HEK293T (cell line): ENCODE measurements around the gene PRKAG2.

Experiments used
- CTCF ChIA-PET: fragments of 350-600 bp; formaldehyde crosslinking; extraction: SDS; loops from one replicate; lab custom pipeline; 2021; ENCODE audit warnings: antibody characterized with exemption, inconsistent platforms; lab: Yijun Ruan, JAX
- POLR2A ChIA-PET: fragments of 350-600 bp; formaldehyde crosslinking; extraction: SDS; loops from one replicate; lab custom pipeline; 2020; ENCODE audit warnings: antibody characterized with exemption, inconsistent platforms; lab: Yijun Ruan, JAX
- DNase-seq: peaks from one replicate; pipeline ENCODE4 v3.0.0; 2012; ENCODE audit warnings: mixed read lengths; ENCODE audit errors: extremely low spot score
- ARNT ChIP-seq: fragments of 450-650 bp; IDR thresholded peaks from 2 replicates; pipeline ENCODE4 v1.6.1; 2017; ENCODE audit warnings: mild to moderate bottlenecking
- BHLHE40 ChIP-seq: fragments of 450-650 bp; IDR thresholded peaks from 2 replicates; pipeline ENCODE4 v1.6.1; 2016; ENCODE audit warnings: mild to moderate bottlenecking, moderate library complexity, borderline replicate concordance
- CTBP1 ChIP-seq: fragments of 450-650 bp; IDR thresholded peaks from 2 replicates; pipeline ENCODE4 v1.6.1; 2016; ENCODE audit warnings: borderline replicate concordance
- ELF4 ChIP-seq: fragments of 450-650 bp; IDR thresholded peaks from 2 replicates; pipeline ENCODE4 v1.6.1; 2017; ENCODE audit warnings: antibody characterized with exemption
- FOXA1 ChIP-seq: fragments of 450-650 bp; IDR thresholded peaks from 2 replicates; pipeline ENCODE4 v1.6.1; 2016; ENCODE audit warnings: mild to moderate bottlenecking
- FOXK2 ChIP-seq: fragments of 450-650 bp; IDR thresholded peaks from 2 replicates; pipeline ENCODE4 v1.6.1; 2016; ENCODE audit warnings: mild to moderate bottlenecking
- FOXM1 ChIP-seq: fragments of 450-650 bp; IDR thresholded peaks from 2 replicates; pipeline ENCODE4 v1.6.1; 2017; ENCODE audit warnings: mild to moderate bottlenecking, borderline replicate concordance
- HDGF ChIP-seq: fragments of 450-650 bp; IDR thresholded peaks from 2 replicates; pipeline ENCODE4 v1.6.1; 2017; ENCODE audit warnings: antibody characterized with exemption, borderline replicate concordance
- L3MBTL2 ChIP-seq: fragments of 450-650 bp; conservative IDR thresholded peaks from 2 replicates; pipeline ENCODE4 v1.6.1; 2016; ENCODE audit warnings: mild to moderate bottlenecking
- LEF1 ChIP-seq: fragments of 450-650 bp; IDR thresholded peaks from 2 replicates; pipeline ENCODE4 v1.6.1; 2017; ENCODE audit warnings: mild to moderate bottlenecking, borderline replicate concordance
- NFRKB ChIP-seq: fragments of 450-650 bp; IDR thresholded peaks from 2 replicates; pipeline ENCODE4 v1.6.1; 2016; ENCODE audit warnings: mild to moderate bottlenecking, moderate library complexity
- PKNOX1 ChIP-seq: fragments of 450-650 bp; IDR thresholded peaks from 2 replicates; pipeline ENCODE4 v1.6.1; 2016
- SP1 ChIP-seq: fragments of 450-650 bp; IDR thresholded peaks from 2 replicates; pipeline ENCODE4 v1.6.1; 2017
- SUZ12 ChIP-seq: fragments of 450-650 bp; IDR thresholded peaks from 2 replicates; pipeline ENCODE4 v1.6.1; 2016; ENCODE audit warnings: mild to moderate bottlenecking
- TARDBP ChIP-seq: fragments of 450-650 bp; IDR thresholded peaks from 2 replicates; pipeline ENCODE4 v1.6.1; 2016
- ZNF384 ChIP-seq: fragments of 450-650 bp; IDR thresholded peaks from 2 replicates; pipeline ENCODE4 v1.6.1; 2016

PRKAG2 gene

GRCh38 chr7:151694441-151694827 lies 182.5 kb downstream of the PRKAG2 start:
- TF ChIP-seq ARNT (no peak), NFRKB (no peak), FOXM1 (no peak), ZNF384 (no peak), LEF1 (no peak), CTBP1 (no peak), HDGF (no peak), BHLHE40 (no peak), SP1 (no peak), FOXA1 (no peak), TARDBP (no peak), SUZ12 (no peak), L3MBTL2 (no peak), PKNOX1 (no peak)
- no peak for DNase-seq
- ChIA-PET CTCF (no interaction called here), POLR2A (no interaction called here)

- no peak for TF ChIP-seq HDGF
- TF ChIP-seq L3MBTL2: no peak
- ChIA-PET CTCF (interaction anchor here (0.6 kb wide), 1 partner anchor 15 kb away, joined by 3 read pairs; no protein-coding TSS in a partner anchor), POLR2A (no interaction called here)
- DNase-seq: no peak
These were observed 183.8 kb downstream of the PRKAG2 start for GRCh38 chr7:151693140-151693539.

- POLR2A ChIA-PET: no interaction called here
- CTCF ChIA-PET: interaction anchor here (0.6 kb wide), 1 partner anchor 15 kb away, joined by 3 read pairs; no protein-coding TSS in a partner anchor
- TF ChIP-seq FOXM1 (no peak), FOXK2 (no peak), BHLHE40 (no peak), L3MBTL2 (no peak), PKNOX1 (no peak), SP1 (no peak), NFRKB (no peak), SUZ12 (no peak), ARNT (no peak), CTBP1 (no peak)
- no peak for DNase-seq
These were observed 184.2 kb downstream of the PRKAG2 start for GRCh38 chr7:151692721-151693120.

GRCh38 chr7:151691449-151691848 lies 185.5 kb downstream of the PRKAG2 start:
- POLR2A ChIA-PET: no interaction called here
- TF ChIP-seq HDGF (no peak), BHLHE40 (no peak), L3MBTL2 (no peak), FOXA1 (no peak)
- no peak for DNase-seq
- CTCF ChIA-PET: no interaction called here

- ChIA-PET CTCF (interaction anchor here (0.6 to 1.3 kb wide), 2 partner anchors 15 to 46 kb away, joined by 3 to 5 read pairs; no protein-coding TSS in a partner anchor), POLR2A (no interaction called here)
- no peak for DNase-seq
- no peak for TF ChIP-seq BHLHE40
- TF ChIP-seq SUZ12: no peak
- no peak for TF ChIP-seq L3MBTL2
- no peak for TF ChIP-seq TARDBP
- TF ChIP-seq FOXM1: no peak
- TF ChIP-seq CTBP1: no peak
- no peak for TF ChIP-seq ELF4
- no peak for TF ChIP-seq LEF1
- no peak for TF ChIP-seq NFRKB
- TF ChIP-seq ZNF384: no peak
- TF ChIP-seq HDGF: no peak
- TF ChIP-seq SP1: no peak
- no peak for TF ChIP-seq FOXK2
- TF ChIP-seq FOXA1: no peak
- no peak for TF ChIP-seq PKNOX1
- TF ChIP-seq ARNT: no peak
These were observed 186.3 kb downstream of the PRKAG2 start for GRCh38 chr7:151690606-151691005.

- CTCF ChIA-PET: interaction anchor here (0.6 to 1.3 kb wide), 4 partner anchors 7 to 65 kb away, joined by 3 to 5 read pairs (median 4); no protein-coding TSS in a partner anchor
- DNase-seq: no peak
- TF ChIP-seq CTBP1 (no peak), HDGF (no peak), L3MBTL2 (no peak), ARNT (no peak)
- POLR2A ChIA-PET: interaction anchor here (1.4 kb wide), 1 partner anchor 57 kb away, joined by 4 read pairs; no protein-coding TSS in a partner anchor
These were observed 187.5 kb downstream of the PRKAG2 start for GRCh38 chr7:151689196-151689971.
